GM15510 (cell line): ENCODE data around the gene ZNF277.

Experiments used
- POLR2A ChIP-seq: IDR thresholded peaks from 3 replicates; pipeline ENCODE4 v1.6.1; 2011; ENCODE audit warnings: borderline replicate concordance; ENCODE audit not compliant: insufficient read length; ENCODE audit errors: extremely low read depth

ZNF277 gene

GRCh38 chr7:112252691-112253090 lies 46.2 kb downstream of the ZNF277 start:
- no peak for TF ChIP-seq POLR2A

- TF ChIP-seq POLR2A, result no peak
Measured at GRCh38 chr7:112254156-112254555, 47.7 kb downstream of the ZNF277 start.

- TF ChIP-seq POLR2A, result no peak
Measured at GRCh38 chr7:112254709-112255387, 48.4 kb downstream of the ZNF277 start.

- no peak for TF ChIP-seq POLR2A
Measured at GRCh38 chr7:112255388-112255720, 48.9 kb downstream of the ZNF277 start.

GRCh38 chr7:112257073-112257472 lies 50.6 kb downstream of the ZNF277 start:
- TF ChIP-seq POLR2A, result no peak

- no peak for TF ChIP-seq POLR2A
Measured at GRCh38 chr7:112260911-112261310, 54.4 kb downstream of the ZNF277 start.

GRCh38 chr7:112262036-112262435 lies 55.5 kb downstream of the ZNF277 start:
- TF ChIP-seq POLR2A, result no peak

- TF ChIP-seq POLR2A, result no peak
Measured at GRCh38 chr7:112262855-112263487, 56.5 kb downstream of the ZNF277 start.

GRCh38 chr7:112263519-112263918 lies 57.0 kb downstream of the ZNF277 start:
- no peak for TF ChIP-seq POLR2A

GRCh38 chr7:112266141-112266540 lies 59.6 kb downstream of the ZNF277 start:
- no peak for TF ChIP-seq POLR2A

- TF ChIP-seq POLR2A, result no peak
Measured at GRCh38 chr7:112266595-112267270, 60.2 kb downstream of the ZNF277 start.

- TF ChIP-seq POLR2A, result no peak
Measured at GRCh38 chr7:112267944-112268691, 61.6 kb downstream of the ZNF277 start.

GRCh38 chr7:112271162-112271561 lies 64.7 kb downstream of the ZNF277 start:
- TF ChIP-seq POLR2A, result no peak

GRCh38 chr7:112272921-112273561 lies 66.5 kb downstream of the ZNF277 start:
- TF ChIP-seq POLR2A, result no peak

GRCh38 chr7:112279042-112279441 lies 72.5 kb downstream of the ZNF277 start:
- no peak for TF ChIP-seq POLR2A
